NCI-H345 treated with DMSO at 0.1 percent for 48 hours (cell line): ENCODE measurements around the gene RNF220.
"Not testable (repeated sequence)": the region's sequence is repeated elsewhere in the genome, so short reads cannot be mapped to it uniquely, and the experiment has no call there.

ENCODE experiments used
- DNase-seq: peaks from one replicate; lab custom pipeline; 2025; ENCODE audit not compliant: unreplicated experiment; lab: John Stamatoyannopoulos, UW

Gene RNF220

GRCh38 chr1:44544960-44545359 is 139.9 kb downstream of the RNF220 start:
- no peak for DNase-seq

GRCh38 chr1:44545961-44546360 is 140.9 kb downstream of the RNF220 start:
- no peak for DNase-seq

GRCh38 chr1:44546403-44547053 is 141.5 kb downstream of the RNF220 start:
- no peak for DNase-seq

GRCh38 chr1:44547361-44547760 is 142.3 kb downstream of the RNF220 start:
- DNase-seq: no peak

GRCh38 chr1:44547837-44548236 is 142.8 kb downstream of the RNF220 start:
- no peak for DNase-seq

- no peak for DNase-seq
Measured at GRCh38 chr1:44549510-44549909, 144.5 kb downstream of the RNF220 start.

- no peak for DNase-seq
Measured at GRCh38 chr1:44553127-44553758, 148.2 kb downstream of the RNF220 start.

- no peak for DNase-seq
Measured at GRCh38 chr1:44553771-44554170, 148.7 kb downstream of the RNF220 start.

- no peak for DNase-seq
Measured at GRCh38 chr1:44554706-44555105, 149.7 kb downstream of the RNF220 start.

GRCh38 chr1:44557778-44558177 is 152.7 kb downstream of the RNF220 start:
- no peak for DNase-seq

GRCh38 chr1:44558883-44559282 is 153.8 kb downstream of the RNF220 start:
- DNase-seq: no peak

- no peak for DNase-seq
Measured at GRCh38 chr1:44559330-44559729, 154.3 kb downstream of the RNF220 start.

- DNase-seq: no peak
Measured at GRCh38 chr1:44559913-44560312, 154.9 kb downstream of the RNF220 start.

GRCh38 chr1:44560696-44561095 is 155.6 kb downstream of the RNF220 start:
- not testable (repeated sequence) for DNase-seq

- no peak for DNase-seq
Measured at GRCh38 chr1:44565259-44565750, 160.2 kb downstream of the RNF220 start.

- no peak for DNase-seq
Measured at GRCh38 chr1:44565833-44566232, 160.8 kb downstream of the RNF220 start.

- DNase-seq: no peak
Measured at GRCh38 chr1:44566281-44567046, 161.4 kb downstream of the RNF220 start.

GRCh38 chr1:44568128-44568900 is 163.3 kb downstream of the RNF220 start:
- DNase-seq: no peak

- no peak for DNase-seq
Measured at GRCh38 chr1:44569491-44569890, 164.4 kb downstream of the RNF220 start.

- DNase-seq: no peak
Measured at GRCh38 chr1:44571712-44572571, 166.9 kb downstream of the RNF220 start.
